Calu3 (cell line): Measurements from ENCODE around the gene ZCCHC7. TPM values are rescaled to one million over a fixed set of nuclear protein-coding genes. Genes with fewer than 3 reads are reported as not detected.
"Not testable (repeated sequence)": the region's sequence is repeated elsewhere in the genome, so short reads cannot be mapped to it uniquely, and the experiment has no call there.

Experiments used
- BruUV-seq: library from RNA; stranded (reverse); fragments of 400-500 nt; replicated peaks from 2 replicates; lab custom pipeline; 2021; lab: Mats Ljungman, UMichigan
- CTCF ChIA-PET: fragments of 300-600 bp; sonication (Branson Sonifier 250); formaldehyde crosslinking; loops from one replicate; lab custom pipeline; 2022; ENCODE audit warnings: antibody characterized with exemption; lab: Charles Lee
- DNase-seq: peaks from one replicate; pipeline ENCODE4 v3.0.0; 2022
- H3K27ac Mint-ChIP-seq: one replicate; pipeline ENCODE4 v1.8.0; 2022; ENCODE audit warnings: mixed read lengths; ENCODE audit not compliant: unreplicated experiment
- H3K27me3 Mint-ChIP-seq: one replicate; pipeline ENCODE4 v1.8.0; 2022; ENCODE audit warnings: mixed read lengths; ENCODE audit not compliant: unreplicated experiment
- H3K36me3 Mint-ChIP-seq: one replicate; pipeline ENCODE4 v1.8.0; 2022; ENCODE audit warnings: mild to moderate bottlenecking, moderate library complexity, mixed read lengths; ENCODE audit not compliant: insufficient read depth, unreplicated experiment
- H3K4me1 Mint-ChIP-seq: one replicate; pipeline ENCODE4 v1.8.0; 2022; ENCODE audit warnings: mild to moderate bottlenecking, low read depth, mixed read lengths; ENCODE audit not compliant: unreplicated experiment
- H3K4me3 Mint-ChIP-seq: one replicate; pipeline ENCODE4 v1.8.0; 2022; ENCODE audit warnings: mild to moderate bottlenecking, low read depth, moderate library complexity, mixed read lengths; ENCODE audit not compliant: unreplicated experiment
- H3K9me3 Mint-ChIP-seq: one replicate; pipeline ENCODE4 v1.8.0; 2022; ENCODE audit warnings: low read depth, mixed read lengths; ENCODE audit not compliant: unreplicated experiment
- CTCF ChIP-seq: fragments of 200-600 bp; IDR thresholded peaks from one replicate; pipeline ENCODE4 v1.8.0; 2022; ENCODE audit warnings: antibody characterized with exemption; ENCODE audit not compliant: unreplicated experiment
- intact Hi-C: fragments of 100-400 bp; cut with micrococcal nuclease; formaldehyde crosslinking; loops from one replicate; pipeline ENCODE4 v1.10.0; 2022; ENCODE audit not compliant: unreplicated experiment
- total RNA-seq: library from RNA; stranded (reverse); gene quantifications from 2 replicates; pipeline ENCODE4 v1.2.3, GENCODE V29; 2022

ZCCHC7 gene
- total RNA-seq, 1 experiment from 2014 or later, result 6.5 TPM

- Mint-ChIP-seq H3K36me3 (no peaks in the 10 kb centered on the region), H3K4me1 (no peaks in the 10 kb centered on the region), H3K27ac (no peak overlapping the region), H3K27me3 (no peaks in the 10 kb centered on the region), H3K9me3 (no peaks in the 10 kb centered on the region), H3K4me3 (no peak overlapping the region)
- CTCF ChIA-PET, result no interaction called here
- BruUV-seq, result no TSS peak
- no peak for DNase-seq
- intact Hi-C loops, result no loop called here
- no peak for TF ChIP-seq CTCF
Observed at GRCh38 chr9:37302277-37302676, 181.9 kb downstream of the ZCCHC7 start.

GRCh38 chr9:37303272-37303671, 182.9 kb downstream of the ZCCHC7 start:
- H3K4me3 Mint-ChIP-seq, H3K36me3 Mint-ChIP-seq, H3K9me3 Mint-ChIP-seq, DNase-seq, CTCF ChIA-PET, H3K4me1 Mint-ChIP-seq, intact Hi-C loops, H3K27ac Mint-ChIP-seq, H3K27me3 Mint-ChIP-seq, BruUV-seq: not testable (repeated sequence)

- no peaks in the 10 kb centered on the region for H3K27me3 Mint-ChIP-seq
- intact Hi-C loops, result no loop called here
- no peaks in the 10 kb centered on the region for H3K36me3 Mint-ChIP-seq
- no peaks in the 10 kb centered on the region for H3K4me1 Mint-ChIP-seq
- H3K27ac Mint-ChIP-seq, result no peak overlapping the region
- H3K4me3 Mint-ChIP-seq, result no peak overlapping the region
- no peak for TF ChIP-seq CTCF
- H3K9me3 Mint-ChIP-seq, result no peaks in the 10 kb centered on the region
- CTCF ChIA-PET, result no interaction called here
- DNase-seq, result no peak
- no TSS peak for BruUV-seq
Observed at GRCh38 chr9:37309136-37309535, 188.8 kb downstream of the ZCCHC7 start.

GRCh38 chr9:37311938-37312708, 191.7 kb downstream of the ZCCHC7 start:
- no peak overlapping the region for H3K27ac Mint-ChIP-seq
- H3K4me1 Mint-ChIP-seq, result no peaks in the 10 kb centered on the region
- H3K9me3 Mint-ChIP-seq, result no peaks in the 10 kb centered on the region
- BruUV-seq, result no TSS peak
- H3K27me3 Mint-ChIP-seq, result no peaks in the 10 kb centered on the region
- no peak overlapping the region for H3K4me3 Mint-ChIP-seq
- no peaks in the 10 kb centered on the region for H3K36me3 Mint-ChIP-seq
- TF ChIP-seq CTCF, result no peak
- intact Hi-C loops, result no loop called here
- DNase-seq, result no peak
- CTCF ChIA-PET, result no interaction called here

GRCh38 chr9:37324261-37324683, 203.9 kb downstream of the ZCCHC7 start:
- intact Hi-C loops, result no loop called here
- no peak for DNase-seq
- Mint-ChIP-seq H3K27ac (no peak overlapping the region), H3K27me3 (no peaks in the 10 kb centered on the region), H3K4me1 (no peaks in the 10 kb centered on the region), H3K36me3 (no peaks in the 10 kb centered on the region), H3K4me3 (no peak overlapping the region), H3K9me3 (no peaks in the 10 kb centered on the region)
- no TSS peak for BruUV-seq
- no peak for TF ChIP-seq CTCF
- CTCF ChIA-PET, result no interaction called here
